Kidney glomerular epithelial cell (primary cell): ENCODE data around the gene ANK3.

ENCODE experiments used
- DNase-seq: peaks from one replicate; lab custom pipeline; 2025; lab: John Stamatoyannopoulos, UW

The ANK3 gene

GRCh38 chr10:60343254-60343653, 46.4 kb downstream of the ANK3 start:
- no peak for DNase-seq

GRCh38 chr10:60341969-60342368, 47.7 kb downstream of the ANK3 start:
- DNase-seq = no peak

GRCh38 chr10:60340973-60341372, 48.7 kb downstream of the ANK3 start:
- no peak for DNase-seq

GRCh38 chr10:60339757-60340156, 49.9 kb downstream of the ANK3 start:
- DNase-seq = no peak

DNA sequence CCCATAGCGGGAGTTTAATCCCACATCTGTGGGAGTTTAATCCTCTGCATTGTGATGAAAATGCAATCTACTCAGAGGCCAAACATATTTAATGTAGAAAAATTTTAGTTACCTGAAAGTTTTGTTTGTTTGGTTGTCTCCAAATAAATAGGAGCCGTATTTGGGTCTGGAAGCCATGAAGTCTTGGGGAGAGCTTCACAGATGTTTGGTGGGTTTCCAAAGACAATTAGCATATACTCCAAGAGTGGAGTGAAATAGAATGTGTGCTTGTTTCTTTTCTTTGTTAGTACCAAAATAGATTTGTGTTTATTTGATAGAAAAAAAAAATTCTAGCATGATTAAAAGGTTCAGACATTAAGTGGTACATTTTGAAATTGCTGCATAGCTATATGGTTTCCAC, 50.9 kb downstream of the ANK3 start:
- no peak for DNase-seq

GRCh38 chr10:60338002-60338564, 51.6 kb downstream of the ANK3 start:
- DNase-seq = no peak

DNA sequence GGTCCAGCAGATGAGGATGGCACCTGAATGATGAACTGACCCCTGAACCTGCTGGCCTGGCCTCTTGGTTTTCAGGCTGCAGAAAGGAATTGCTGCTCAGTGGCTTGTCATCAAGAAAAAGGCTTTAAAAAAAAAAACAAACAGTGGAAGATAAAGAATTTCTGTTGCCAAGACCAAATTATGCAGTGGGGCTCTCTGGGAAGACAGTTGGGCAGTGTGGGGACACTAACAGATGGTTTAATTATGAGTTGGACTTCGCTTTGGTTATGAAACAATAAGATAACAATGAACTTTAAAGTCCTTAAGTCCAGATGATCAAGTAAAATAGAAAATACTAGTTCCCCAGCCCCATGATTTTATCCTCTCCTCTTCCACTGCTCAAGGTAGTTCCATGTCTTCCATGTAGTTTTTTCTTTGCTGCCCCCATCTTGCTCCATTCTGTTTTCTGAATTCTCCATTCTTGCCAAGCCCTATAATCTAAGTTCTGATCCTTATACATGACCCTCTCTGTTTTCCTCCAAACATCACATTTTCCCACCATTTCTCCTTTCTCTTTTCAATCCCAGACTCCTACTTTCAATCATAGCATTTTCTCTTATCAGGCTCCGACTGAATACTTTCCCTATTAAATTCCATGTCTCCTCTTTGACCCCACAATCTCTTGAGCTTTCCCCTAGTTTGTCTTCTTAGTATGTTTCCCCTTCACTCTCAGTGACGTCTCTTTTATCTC, 52.6 kb downstream of the ANK3 start:
- no peak for DNase-seq

DNA sequence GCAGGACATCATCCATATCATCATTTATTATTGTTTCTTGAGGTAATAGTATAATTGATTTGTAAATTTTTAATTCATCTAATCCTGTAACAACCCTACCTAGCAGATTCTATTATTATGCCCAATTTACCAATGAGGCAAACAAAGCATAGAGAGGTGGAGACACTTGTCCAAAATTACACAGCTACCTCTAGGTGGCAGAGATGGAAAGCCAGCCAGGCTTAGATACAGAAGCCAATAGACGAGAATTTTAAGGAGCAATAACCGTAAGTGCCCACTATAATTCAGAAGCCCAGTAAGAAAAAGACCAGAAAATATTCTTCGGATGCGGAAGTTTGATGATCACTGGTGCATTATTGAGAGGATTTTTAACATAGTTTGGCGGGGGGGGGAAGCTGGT, 54.0 kb downstream of the ANK3 start:
- DNase-seq = no peak

GRCh38 chr10:60334991-60335390, 54.7 kb downstream of the ANK3 start:
- no peak for DNase-seq

DNA sequence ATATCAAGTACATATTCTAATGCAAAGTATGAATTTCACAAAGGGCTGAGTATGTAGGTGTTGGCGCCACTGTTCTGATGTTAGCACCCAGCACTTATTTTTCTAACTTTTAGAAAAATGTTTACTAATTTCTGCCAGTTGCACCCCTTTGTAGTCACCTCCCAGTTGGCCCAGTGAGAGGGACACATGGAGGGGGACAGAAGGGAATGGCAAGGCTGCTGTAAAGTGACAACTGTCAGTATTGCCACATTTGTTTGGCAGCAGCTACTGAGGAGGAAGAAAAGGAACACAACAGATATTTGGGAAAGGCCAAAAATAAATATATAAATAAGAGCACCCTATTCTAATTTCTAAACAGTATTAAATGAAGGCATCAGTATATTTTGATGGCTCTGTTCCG, 57.3 kb downstream of the ANK3 start:
- no peak for DNase-seq

GRCh38 chr10:60331886-60332285, 57.8 kb downstream of the ANK3 start:
- DNase-seq = no peak

- no peak for DNase-seq
Measured at GRCh38 chr10:60323162-60323561, 66.5 kb downstream of the ANK3 start.

- no peak for DNase-seq
Measured at GRCh38 chr10:60320666-60321065, 69.0 kb downstream of the ANK3 start.

DNA sequence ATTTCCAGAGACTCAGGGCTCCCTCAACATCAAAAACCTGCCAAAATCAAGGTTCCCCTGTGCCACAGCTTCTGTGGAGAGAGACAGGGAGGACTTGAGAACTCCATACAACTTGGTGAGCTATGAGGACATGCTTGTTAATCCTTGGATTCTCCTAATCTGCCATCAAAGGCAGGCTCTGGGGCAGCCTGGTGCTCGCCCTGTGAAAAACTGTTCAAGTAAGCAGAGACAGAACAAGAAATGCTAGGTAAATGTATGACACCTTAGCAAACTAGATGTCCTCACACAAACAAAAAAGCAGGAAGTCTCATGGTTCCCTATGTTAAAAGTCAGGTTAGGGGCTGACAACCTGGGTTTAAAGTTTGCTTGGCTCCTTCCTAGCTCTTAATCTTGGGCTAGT, 73.6 kb downstream of the ANK3 start:
- DNase-seq = no peak

GRCh38 chr10:60315311-60315710, 74.4 kb downstream of the ANK3 start:
- DNase-seq = no peak

GRCh38 chr10:60314069-60314940, 75.4 kb downstream of the ANK3 start:
- DNase-seq = peak; percentile 22

- no peak for DNase-seq
Measured at GRCh38 chr10:60313589-60313952, 76.1 kb downstream of the ANK3 start.

- DNase-seq = no peak
Measured at GRCh38 chr10:60312818-60313588, 76.7 kb downstream of the ANK3 start.

GRCh38 chr10:60311821-60312220, 77.9 kb downstream of the ANK3 start:
- DNase-seq = no peak

GRCh38 chr10:60310740-60311139, 78.9 kb downstream of the ANK3 start:
- no peak for DNase-seq

- DNase-seq = no peak
Measured at GRCh38 chr10:60309891-60310290, 79.8 kb downstream of the ANK3 start.

DNA sequence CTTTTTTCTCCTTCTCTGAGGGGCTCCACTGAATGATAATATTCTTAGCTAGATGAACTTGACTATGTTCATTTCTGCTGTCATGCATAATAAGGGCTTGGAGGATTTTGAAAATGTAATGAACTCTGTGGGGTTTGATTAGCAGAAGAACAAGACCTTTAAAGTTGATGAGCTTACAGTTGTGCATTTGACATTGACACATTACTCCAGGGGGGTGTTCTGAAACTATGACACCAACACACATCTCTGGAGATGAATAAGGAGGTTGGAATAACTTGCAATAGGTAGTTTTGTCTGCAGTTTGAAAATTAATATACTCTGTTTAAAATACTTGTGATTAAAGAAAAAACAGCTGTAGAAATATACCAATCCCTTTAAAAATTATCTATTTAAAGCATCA, 80.3 kb downstream of the ANK3 start:
- DNase-seq = no peak
